H1 (cell line): Measurements from ENCODE around the gene CMBL. TPM values are rescaled to one million over a fixed set of nuclear protein-coding genes. Genes with fewer than 3 reads are reported as not detected.

ENCODE experiments used
- EP300 ChIP-seq, 2 experiments: IDR thresholded peaks; 1 replicate in 1 of 2; 2 replicates in 1 of 2; pipeline ENCODE4 v1.6.1; 2011 to 2012; ENCODE audit warnings: low read depth in 2 of 2, low read length in 2 of 2, mild to moderate bottlenecking in 2 of 2, borderline replicate concordance in 1 of 2, inconsistent platforms in 1 of 2, moderate library complexity in 1 of 2
- POU5F1 ChIP-seq: IDR thresholded peaks from 2 replicates; pipeline ENCODE4 v1.6.1; 2011; ENCODE audit warnings: low read depth, mild to moderate bottlenecking, low read length, moderate library complexity
- RFX5 ChIP-seq: IDR thresholded peaks from 2 replicates; pipeline ENCODE4 v1.6.1; 2011; ENCODE audit warnings: low read depth, low read length, improper control_type of control experiment, borderline replicate concordance
- polyA plus RNA-seq, 7 experiments: library from polyadenylated mRNA; depleted of rRNA in 3 of 7; stranded (reverse) in 5 of 7; unstranded in 2 of 7; fragments of >200 nt in 5 of 7; fragments of 200-250 nt in 2 of 7; gene quantifications; 1 replicate in 5 of 7; 2 replicates in 1 of 7; 4 replicates in 1 of 7; pipeline versions ENCODE4 v1.2.1 to v1.2.3, GENCODE V29; 2011 to 2013; ENCODE audit warnings: missing spikeins in 2 of 7, mixed read lengths in 2 of 7
- total RNA-seq: library from RNA; stranded (reverse); fragmentation: NEBNext Ultra II Directional; extraction: Animal tissue kit (Norgen Biotek cat#: 25700); gene quantifications from 2 replicates; pipeline ENCODE4 v1.2.1, GENCODE V29; 2021
- TF ChIP-seq, protein P1 (sequence below): IDR thresholded peaks from 2 replicates; pipeline ENCODE4 v1.6.1; 2012; ENCODE audit warnings: low read length, inconsistent platforms

CMBL gene
- total and polyA plus RNA-seq, 2 of the 8 experiments (the other 6 are each of a cell fraction or from before 2014, with no cell fraction given), result 27.9 to 32.1 TPM

DNA sequence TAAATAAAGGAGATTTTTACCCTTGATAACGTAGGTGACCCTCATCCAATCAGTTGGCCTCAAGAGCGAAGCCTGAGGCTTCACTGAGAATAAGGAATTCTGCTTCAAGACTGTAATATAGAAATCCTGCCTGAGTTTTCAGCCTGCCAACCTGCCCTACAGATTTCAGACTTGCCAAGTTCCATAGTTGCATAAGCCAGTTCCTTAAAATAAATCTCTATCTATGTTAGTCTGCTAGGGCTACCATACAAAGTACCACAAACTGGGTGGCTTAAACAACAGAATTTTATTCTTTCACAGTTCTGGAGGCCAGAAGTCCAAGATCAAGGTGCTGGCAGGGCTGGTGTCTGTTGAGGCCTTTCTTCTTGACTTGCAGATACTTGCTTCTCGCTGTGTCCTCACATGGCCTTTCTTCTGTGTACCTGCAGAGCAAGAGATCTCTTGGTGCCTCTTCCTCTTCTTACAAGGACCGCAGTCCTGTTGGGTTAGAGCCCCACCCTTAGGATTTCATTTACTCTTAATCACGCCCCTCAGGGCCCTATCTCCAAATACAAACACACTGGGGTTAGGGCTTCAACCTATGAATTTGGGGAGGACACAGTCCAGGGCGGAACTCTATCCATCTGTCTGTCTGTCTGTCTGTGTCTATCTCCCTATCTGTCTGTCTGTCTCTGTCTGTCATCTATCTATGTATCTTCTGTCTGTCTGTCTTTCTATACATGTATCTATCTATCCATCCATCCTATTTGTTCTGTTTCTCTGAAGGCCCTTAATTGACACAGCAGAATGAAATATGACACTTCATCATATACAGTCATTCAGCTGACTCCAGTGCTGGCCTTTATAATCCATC lies 17.0 kb upstream of the CMBL start (continued):
- TF ChIP-seq RFX5 (no peak), EP300 (IDR thresholded peaks at IDR 0.05; ENCODE audit: borderline replicate concordance in 1 of 2, low read depth in 2 of 2, low read length in 2 of 2) (no peak), POU5F1 (no peak)
- TF ChIP-seq, protein P1, sequence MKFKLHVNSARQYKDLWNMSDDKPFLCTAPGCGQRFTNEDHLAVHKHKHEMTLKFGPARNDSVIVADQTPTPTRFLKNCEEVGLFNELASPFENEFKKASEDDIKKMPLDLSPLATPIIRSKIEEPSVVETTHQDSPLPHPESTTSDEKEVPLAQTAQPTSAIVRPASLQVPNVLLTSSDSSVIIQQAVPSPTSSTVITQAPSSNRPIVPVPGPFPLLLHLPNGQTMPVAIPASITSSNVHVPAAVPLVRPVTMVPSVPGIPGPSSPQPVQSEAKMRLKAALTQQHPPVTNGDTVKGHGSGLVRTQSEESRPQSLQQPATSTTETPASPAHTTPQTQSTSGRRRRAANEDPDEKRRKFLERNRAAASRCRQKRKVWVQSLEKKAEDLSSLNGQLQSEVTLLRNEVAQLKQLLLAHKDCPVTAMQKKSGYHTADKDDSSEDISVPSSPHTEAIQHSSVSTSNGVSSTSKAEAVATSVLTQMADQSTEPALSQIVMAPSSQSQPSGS, result no peak
